Measurements from ENCODE around the gene HBEGF. TPM values are rescaled to one million over a fixed set of nuclear protein-coding genes. Genes with fewer than 3 reads are reported as not detected.

The HBEGF gene
- total and polyA plus RNA-seq, 2 donors (not counting 1 experiment from before 2014, with no cell fraction given): 0.89 to 2.4 TPM

- CTCF ChIA-PET: no interaction called here
- no peak overlapping the region for H3K9ac ChIP-seq (ENCODE audit: low read length)
- no peak for ATAC-seq (ENCODE audit: low read depth)
- no peak overlapping the region for H3K27ac ChIP-seq (ENCODE audit: low read length in 2 of 2)
- peaks cover 0 to 10% of the 10 kb centered on the region in 2 donors for H3K4me1 ChIP-seq (ENCODE audit: control insufficient read depth in 2 of 2, insufficient read depth in 2 of 2, low read length in 2 of 2)
- H3K27me3 Mint-ChIP-seq: no peaks in the 10 kb centered on the region
- no peak overlapping the region for H3K4me2 ChIP-seq (replicated peaks; ENCODE audit: low read depth, low read length, poor library complexity, severe bottlenecking)
- H3K9me3 Mint-ChIP-seq (ENCODE audit: insufficient read depth): no peaks in the 10 kb centered on the region
- H3K79me2 ChIP-seq (ENCODE audit: control insufficient read depth, insufficient read depth, low read length): peaks cover 73% of the 10 kb centered on the region
- TF ChIP-seq EZH2 (IDR thresholded peaks at IDR 0.05; ENCODE audit: borderline replicate concordance, insufficient read depth, low read depth, low read length, poor library complexity, severe bottlenecking) (no peak), CTCF (IDR thresholded peaks at IDR 0.05) (no peak)
- peaks cover 22% of the 10 kb centered on the region for H3K4me1 Mint-ChIP-seq
- H4K20me1 ChIP-seq (ENCODE audit: control insufficient read depth, insufficient read depth, low read length, poor library complexity, severe bottlenecking): no peaks in the 10 kb centered on the region
- H3K9me3 ChIP-seq (ENCODE audit: control extremely low read depth in 1 of 3, control insufficient read depth in 2 of 3, insufficient read depth in 1 of 3, low read length in 2 of 3): no peaks in the 10 kb centered on the region
- no peaks in the 10 kb centered on the region for H3K27me3 ChIP-seq (replicated peaks in 1 of 4; ENCODE audit: control extremely low read depth in 1 of 4, control insufficient read depth in 3 of 4, insufficient read depth in 4 of 4, low read length in 3 of 4)
- intact Hi-C loops (cut with micrococcal nuclease): no loop called here
- no peak overlapping the region for H3K27ac Mint-ChIP-seq
- no peak overlapping the region for H2AFZ ChIP-seq (ENCODE audit: insufficient read depth, low read depth, low read length, poor library complexity, severe bottlenecking)
- WGBS (ENCODE audit: insufficient coverage): no CpG with 5 or more reads among the region's 2 CpGs
- H3K36me3 ChIP-seq (replicated peaks in 1 of 2; ENCODE audit: control extremely low read depth in 1 of 2, control insufficient read depth in 1 of 2, extremely low read depth in 1 of 2, insufficient read depth in 2 of 2, low read length in 1 of 2): peaks cover 4 to 5% of the 10 kb centered on the region in 2 experiments
- POLR2A ChIA-PET: no interaction called here
- no peak overlapping the region for H3K4me3 ChIP-seq (ENCODE audit: control extremely low read depth in 1 of 5, extremely low read depth in 1 of 5, insufficient read depth in 1 of 5, low read depth in 2 of 5, low read length in 4 of 5)
- no peak overlapping the region for H3K4me3 Mint-ChIP-seq
- DNase-seq: no peak
Measured at GRCh38 chr5:140294753-140295152, 51.6 kb downstream of the HBEGF start.

DNA sequence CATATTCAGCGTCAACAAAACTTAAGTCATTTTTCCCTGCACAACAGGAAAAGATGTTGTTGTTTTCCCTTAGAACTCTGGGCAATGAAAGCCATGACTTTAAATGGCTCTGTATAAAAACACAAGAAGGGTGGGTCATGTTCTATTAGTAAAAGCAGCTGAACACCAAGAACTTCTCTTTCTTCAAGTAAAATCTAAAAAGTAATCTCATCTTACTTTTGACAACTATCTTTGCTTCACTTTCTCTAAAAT lies 52.6 kb downstream of the HBEGF start:
- Mint-ChIP-seq H3K27me3 (no peaks in the 10 kb centered on the region), H3K4me1 (peaks cover 22% of the 10 kb centered on the region), H3K27ac (no peak overlapping the region), H3K4me3 (no peak overlapping the region), H3K9me3 (ENCODE audit: insufficient read depth) (no peaks in the 10 kb centered on the region)
- no peak overlapping the region for H3K27ac ChIP-seq (ENCODE audit: low read length in 2 of 2)
- H4K20me1 ChIP-seq (ENCODE audit: control insufficient read depth, insufficient read depth, low read length, poor library complexity, severe bottlenecking): no peaks in the 10 kb centered on the region
- ChIA-PET CTCF (interaction anchor here (0.7 kb wide), 1 partner anchor 58 kb away, joined by 3 read pairs; no protein-coding TSS in a partner anchor), POLR2A (no interaction called here)
- intact Hi-C loops (cut with micrococcal nuclease): no loop called here
- H3K4me2 ChIP-seq (replicated peaks; ENCODE audit: low read depth, low read length, poor library complexity, severe bottlenecking): no peak overlapping the region
- no peak overlapping the region for H3K9ac ChIP-seq (ENCODE audit: low read length)
- no CpG with 5 or more reads among the region's 1 CpG for WGBS (ENCODE audit: insufficient coverage)
- peaks cover under 1 to 4% of the 10 kb centered on the region in 2 experiments for H3K36me3 ChIP-seq (replicated peaks in 1 of 2; ENCODE audit: control extremely low read depth in 1 of 2, control insufficient read depth in 1 of 2, extremely low read depth in 1 of 2, insufficient read depth in 2 of 2, low read length in 1 of 2)
- H3K27me3 ChIP-seq (replicated peaks in 1 of 4; ENCODE audit: control extremely low read depth in 1 of 4, control insufficient read depth in 3 of 4, insufficient read depth in 4 of 4, low read length in 3 of 4): no peaks in the 10 kb centered on the region
- peaks cover 73% of the 10 kb centered on the region for H3K79me2 ChIP-seq (ENCODE audit: control insufficient read depth, insufficient read depth, low read length)
- no peak for TF ChIP-seq CTCF (IDR thresholded peaks at IDR 0.05)
- TF ChIP-seq EZH2 (IDR thresholded peaks at IDR 0.05; ENCODE audit: borderline replicate concordance, insufficient read depth, low read depth, low read length, poor library complexity, severe bottlenecking): no peak
- no peak overlapping the region for H2AFZ ChIP-seq (ENCODE audit: insufficient read depth, low read depth, low read length, poor library complexity, severe bottlenecking)
- no peak overlapping the region for H3K4me3 ChIP-seq (ENCODE audit: control extremely low read depth in 1 of 5, extremely low read depth in 1 of 5, insufficient read depth in 1 of 5, low read depth in 2 of 5, low read length in 4 of 5)
- DNase-seq (no peak), ATAC-seq (ENCODE audit: low read depth) (no peak)
- peaks cover 0 to 10% of the 10 kb centered on the region in 2 donors for H3K4me1 ChIP-seq (ENCODE audit: control insufficient read depth in 2 of 2, insufficient read depth in 2 of 2, low read length in 2 of 2)
- no peaks in the 10 kb centered on the region for H3K9me3 ChIP-seq (ENCODE audit: control extremely low read depth in 1 of 3, control insufficient read depth in 2 of 3, insufficient read depth in 1 of 3, low read length in 2 of 3)

Data from B cell (primary cell).